Smooth muscle cell (in vitro differentiated cells): ENCODE results near the gene EHBP1. TPM values are rescaled to one million over a fixed set of nuclear protein-coding genes. Genes with fewer than 3 reads are reported as not detected.

Source experiments
- DNase-seq: peaks from one replicate; lab custom pipeline; 2025; ENCODE audit not compliant: unreplicated experiment; lab: John Stamatoyannopoulos, UW
- H2AFZ ChIP-seq: fragments of 200-600 bp; sonication (generic); 2 replicates; pipeline ENCODE4 v1.6.0; 2016; ENCODE audit warnings: antibody characterized with exemption, low read depth, mild to moderate bottlenecking
- H3F3A ChIP-seq: fragments of 200-600 bp; sonication (generic); 2 replicates; pipeline ENCODE4 v1.6.0; 2017; ENCODE audit warnings: antibody characterized with exemption, low read depth
- H3K27ac ChIP-seq: fragments of 200-600 bp; sonication (generic); 2 replicates; pipeline ENCODE4 v1.5.1; 2016; ENCODE audit warnings: low read depth, mild to moderate bottlenecking
- H3K27me3 ChIP-seq: fragments of 200-600 bp; sonication (generic); 2 replicates; pipeline ENCODE4 v1.6.1; 2016; ENCODE audit warnings: low read depth, mild to moderate bottlenecking
- H3K36me3 ChIP-seq: fragments of 200-600 bp; sonication (generic); 2 replicates; pipeline ENCODE4 v1.5.1; 2016; ENCODE audit warnings: low read depth
- H3K4me1 ChIP-seq: fragments of 200-600 bp; sonication (generic); 2 replicates; pipeline ENCODE4 v1.5.1; 2016; ENCODE audit warnings: low read depth
- H3K4me2 ChIP-seq: fragments of 200-600 bp; sonication (generic); 2 replicates; pipeline ENCODE4 v1.6.0; 2016; ENCODE audit warnings: mild to moderate bottlenecking
- H3K4me3 ChIP-seq: fragments of 200-600 bp; sonication (generic); 2 replicates; pipeline ENCODE4 v1.5.1; 2016; ENCODE audit warnings: mild to moderate bottlenecking
- H3K79me2 ChIP-seq: fragments of 200-600 bp; sonication (generic); 2 replicates; pipeline ENCODE4 v1.6.0; 2016; ENCODE audit warnings: low read depth, mild to moderate bottlenecking
- H3K9ac ChIP-seq: fragments of 200-600 bp; sonication (generic); 2 replicates; pipeline ENCODE4 v1.6.0; 2016; ENCODE audit warnings: low read depth
- H3K9me3 ChIP-seq: fragments of 200-600 bp; sonication (generic); replicated peaks from 2 replicates; pipeline ENCODE4 v1.5.1; 2016; ENCODE audit warnings: low read depth
- H4K20me1 ChIP-seq: fragments of 200-600 bp; sonication (generic); 2 replicates; pipeline ENCODE4 v1.6.0; 2016; ENCODE audit warnings: low read depth
- CTCF ChIP-seq: fragments of 200-600 bp; sonication (generic); IDR thresholded peaks from 2 replicates; pipeline ENCODE4 v1.5.1; 2017; ENCODE audit warnings: borderline replicate concordance, mild to moderate bottlenecking, antibody characterized with exemption; ENCODE audit not compliant: insufficient read depth, poor library complexity, severe bottlenecking
- WGBS: methylation state at CpG from one replicate; pipeline ENCODE4 v1.1.7; 2016; ENCODE audit warnings: low lambda C conversion rate; 5-methylcytosine and 5-hydroxymethylcytosine counted together
- polyA plus RNA-seq: library from polyadenylated mRNA; unstranded; fragments of >200 nt; fragmentation: Nextera tagmentation; extraction: Ambion mirVana; gene quantifications from 2 replicates; pipeline ENCODE4 v1.2.1, GENCODE V29; 2016
- total RNA-seq: library from RNA; depleted of rRNA; stranded (reverse); fragments of >200 nt; gene quantifications from 2 replicates; pipeline ENCODE4 v1.2.3, GENCODE V29; 2014

EHBP1 gene
- total and polyA plus RNA-seq, 2 experiments from 2014 or later: 9.3 to 45.9 TPM

GRCh38 chr2:62660582-62661262 is 44.8 kb upstream of the EHBP1 start:
- H3K27me3 ChIP-seq: no peaks in the 10 kb centered on the region
- peak overlapping the region; percentile 9 for H2AFZ ChIP-seq
- H4K20me1 ChIP-seq: no peaks in the 10 kb centered on the region
- H3F3A ChIP-seq: no peaks in the 10 kb centered on the region
- no peaks in the 10 kb centered on the region for H3K9me3 ChIP-seq
- peak overlapping the region; percentile 50 for H3K4me2 ChIP-seq
- no peaks in the 10 kb centered on the region for H3K36me3 ChIP-seq
- WGBS: 26% methylated on average over 2 of the region's 2 CpGs
- H3K27ac ChIP-seq: peak overlapping the region; percentile 79
- no peaks in the 10 kb centered on the region for H3K79me2 ChIP-seq
- peaks cover 31% of the 10 kb centered on the region for H3K4me1 ChIP-seq
- peak overlapping the region; percentile 12 for H3K9ac ChIP-seq
- H3K4me3 ChIP-seq: no peak overlapping the region
- DNase-seq: no peak
- TF ChIP-seq CTCF: no peak

GRCh38 chr2:62661263-62661635 is 44.3 kb upstream of the EHBP1 start:
- Histone ChIP-seq H4K20me1 (no peaks in the 10 kb centered on the region), H3K4me1 (peaks cover 31% of the 10 kb centered on the region), H3K9ac (peak overlapping the region; percentile 12), H3K27ac (peak overlapping the region; percentile 79), H3K79me2 (no peaks in the 10 kb centered on the region), H3K4me3 (no peak overlapping the region), H3K27me3 (no peaks in the 10 kb centered on the region), H2AFZ (no peak overlapping the region), H3K36me3 (no peaks in the 10 kb centered on the region), H3K9me3 (no peaks in the 10 kb centered on the region), H3F3A (no peaks in the 10 kb centered on the region), H3K4me2 (peak overlapping the region; percentile 50)
- DNase-seq: no peak
- TF ChIP-seq CTCF: no peak
- 83% methylated on average over 3 of the region's 3 CpGs for WGBS

- 92% methylated on average over 2 of the region's 2 CpGs for WGBS
These were observed 43.4 kb upstream of the EHBP1 start for GRCh38 chr2:62662131-62662530.

More at GRCh38 chr2:62662131-62662530, 43.4 kb upstream of the EHBP1 start:
- Histone ChIP-seq H3K27me3 (no peaks in the 10 kb centered on the region), H3K4me1 (peaks cover 31% of the 10 kb centered on the region), H3K4me3 (no peak overlapping the region), H3K9me3 (no peaks in the 10 kb centered on the region), H3F3A (no peaks in the 10 kb centered on the region), H2AFZ (peak overlapping the region; percentile 15), H3K79me2 (no peaks in the 10 kb centered on the region), H4K20me1 (no peaks in the 10 kb centered on the region), H3K27ac (peak overlapping the region; percentile 79), H3K9ac (no peak overlapping the region), H3K36me3 (no peaks in the 10 kb centered on the region), H3K4me2 (no peak overlapping the region)
- DNase-seq: no peak
- TF ChIP-seq CTCF: no peak
